Neural progenitor cell (in vitro differentiated cells): ENCODE measurements around the gene SMYD2. TPM values are rescaled to one million over a fixed set of nuclear protein-coding genes. Genes with fewer than 3 reads are reported as not detected.

Experiments
- DNase-seq: peaks from one replicate; pipeline ENCODE4 v3.0.0-alpha.2; 2016; ENCODE audit warnings: low spot score
- H2AFZ ChIP-seq: fragments of 200-600 bp; sonication (generic); replicated peaks from 2 replicates; pipeline ENCODE4 v1.6.1; 2016; ENCODE audit warnings: antibody characterized with exemption
- H3F3A ChIP-seq: fragments of 200-600 bp; sonication (generic); 2 replicates; pipeline ENCODE4 v1.6.1; 2016; ENCODE audit warnings: antibody characterized with exemption, low read depth
- H3K27ac ChIP-seq: fragments of 200-600 bp; sonication (generic); 2 replicates; pipeline ENCODE4 v1.5.1; 2016; ENCODE audit warnings: mild to moderate bottlenecking
- H3K27me3 ChIP-seq: fragments of 200-600 bp; sonication (generic); 2 replicates; pipeline ENCODE4 v1.6.1; 2016; ENCODE audit warnings: mild to moderate bottlenecking, moderate library complexity
- H3K36me3 ChIP-seq: fragments of 200-600 bp; sonication (generic); 2 replicates; pipeline ENCODE4 v1.5.1; 2016
- H3K4me1 ChIP-seq: fragments of 200-600 bp; sonication (generic); 2 replicates; pipeline ENCODE4 v1.6.1; 2016; ENCODE audit warnings: mixed run types
- H3K4me2 ChIP-seq: fragments of 200-600 bp; sonication (generic); 2 replicates; pipeline ENCODE4 v1.6.1; 2016
- H3K4me3 ChIP-seq: fragments of 200-600 bp; sonication (generic); 2 replicates; pipeline ENCODE4 v1.5.1; 2016
- H3K79me2 ChIP-seq: fragments of 200-600 bp; sonication (generic); 2 replicates; pipeline ENCODE4 v1.6.1; 2016; ENCODE audit warnings: low read depth
- H3K9ac ChIP-seq: fragments of 200-600 bp; sonication (generic); 2 replicates; pipeline ENCODE4 v1.6.1; 2016
- H3K9me3 ChIP-seq: fragments of 200-600 bp; sonication (generic); 2 replicates; pipeline ENCODE4 v1.5.1; 2016; ENCODE audit warnings: low read depth
- H4K20me1 ChIP-seq: fragments of 200-600 bp; sonication (generic); 2 replicates; pipeline ENCODE4 v1.6.1; 2016; ENCODE audit warnings: low read depth
- H3K27ac Mint-ChIP-seq: 3 replicates; pipeline ENCODE4 v1.8.0; 2021; ENCODE audit warnings: mixed read lengths
- H3K27me3 Mint-ChIP-seq: 2 replicates; pipeline ENCODE4 v1.8.0; 2022; ENCODE audit warnings: low read depth, mild to moderate bottlenecking, inconsistent platforms, moderate library complexity, mixed read lengths; ENCODE audit not compliant: insufficient read depth
- H3K36me3 Mint-ChIP-seq: 3 replicates; pipeline ENCODE4 v1.8.0; 2021; ENCODE audit warnings: mixed read lengths
- H3K4me1 Mint-ChIP-seq: 3 replicates; pipeline ENCODE4 v1.8.0; 2021; ENCODE audit warnings: mixed read lengths
- H3K4me3 Mint-ChIP-seq: 3 replicates; pipeline ENCODE4 v1.8.0; 2021; ENCODE audit warnings: mild to moderate bottlenecking, moderate library complexity, mixed read lengths
- H3K9me3 Mint-ChIP-seq: 3 replicates; pipeline ENCODE4 v1.8.0; 2020; ENCODE audit warnings: mixed read lengths
- EZH2 ChIP-seq: fragments of 200-600 bp; sonication (generic); IDR thresholded peaks from 2 replicates; pipeline ENCODE4 v1.6.1; 2017; ENCODE audit warnings: antibody characterized with exemption, mild to moderate bottlenecking, moderate library complexity
- EZH2phosphoT487 ChIP-seq: fragments of 200-600 bp; sonication (generic); IDR thresholded peaks from 2 replicates; pipeline ENCODE4 v1.6.1; 2017; ENCODE audit warnings: antibody characterized with exemption
- total RNA-seq: library from RNA; depleted of rRNA; stranded (reverse); fragments of >200 nt; gene quantifications from 2 replicates; pipeline ENCODE4 v1.2.3, GENCODE V29; 2015; ENCODE audit warnings: low replicate concordance
- TF ChIP-seq, protein P1 (sequence below): fragments of 200-600 bp; sonication (generic); IDR thresholded peaks from 2 replicates; pipeline ENCODE4 v1.5.1; 2017; ENCODE audit warnings: antibody characterized with exemption, mild to moderate bottlenecking

The SMYD2 gene
- total RNA-seq, 1 donor from 2014 or later = 20.5 TPM

DNA sequence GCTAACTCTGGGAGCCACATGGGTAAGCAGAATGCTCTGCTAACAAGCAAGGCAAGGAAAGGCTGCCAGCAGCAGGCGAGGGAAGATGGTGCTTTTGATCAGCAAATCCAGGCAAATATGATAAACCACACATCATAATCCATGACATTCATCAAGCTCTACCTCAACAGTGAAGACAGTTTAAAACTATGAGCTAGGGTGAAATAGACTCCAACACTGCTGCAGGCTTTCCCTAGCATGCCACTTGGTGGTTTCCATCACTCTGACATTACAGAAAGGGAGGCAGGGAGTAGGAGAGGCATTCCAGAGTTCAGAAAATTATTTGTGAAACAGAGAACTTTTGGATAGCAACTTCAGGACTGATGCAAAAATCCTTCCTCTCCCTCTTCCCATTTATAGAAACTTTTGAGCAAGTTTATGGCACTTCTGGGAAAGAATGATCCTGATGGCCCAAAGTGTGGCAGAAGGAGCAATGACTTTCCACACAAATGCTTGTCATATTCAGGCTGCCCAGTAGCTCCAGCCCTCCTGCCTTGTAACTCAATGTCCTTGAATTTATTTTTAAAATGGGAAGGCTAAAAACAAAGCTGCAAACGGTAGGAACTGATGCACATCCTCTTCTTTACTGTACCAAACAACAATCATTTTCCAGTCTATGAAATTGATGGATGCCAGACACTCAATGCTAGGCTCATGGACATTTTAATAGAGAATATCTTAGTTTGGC is 70.8 kb downstream of the SMYD2 start:
- no peak for TF ChIP-seq EZH2
- TF ChIP-seq EZH2phosphoT487 = no peak
- TF ChIP-seq, protein P1, sequence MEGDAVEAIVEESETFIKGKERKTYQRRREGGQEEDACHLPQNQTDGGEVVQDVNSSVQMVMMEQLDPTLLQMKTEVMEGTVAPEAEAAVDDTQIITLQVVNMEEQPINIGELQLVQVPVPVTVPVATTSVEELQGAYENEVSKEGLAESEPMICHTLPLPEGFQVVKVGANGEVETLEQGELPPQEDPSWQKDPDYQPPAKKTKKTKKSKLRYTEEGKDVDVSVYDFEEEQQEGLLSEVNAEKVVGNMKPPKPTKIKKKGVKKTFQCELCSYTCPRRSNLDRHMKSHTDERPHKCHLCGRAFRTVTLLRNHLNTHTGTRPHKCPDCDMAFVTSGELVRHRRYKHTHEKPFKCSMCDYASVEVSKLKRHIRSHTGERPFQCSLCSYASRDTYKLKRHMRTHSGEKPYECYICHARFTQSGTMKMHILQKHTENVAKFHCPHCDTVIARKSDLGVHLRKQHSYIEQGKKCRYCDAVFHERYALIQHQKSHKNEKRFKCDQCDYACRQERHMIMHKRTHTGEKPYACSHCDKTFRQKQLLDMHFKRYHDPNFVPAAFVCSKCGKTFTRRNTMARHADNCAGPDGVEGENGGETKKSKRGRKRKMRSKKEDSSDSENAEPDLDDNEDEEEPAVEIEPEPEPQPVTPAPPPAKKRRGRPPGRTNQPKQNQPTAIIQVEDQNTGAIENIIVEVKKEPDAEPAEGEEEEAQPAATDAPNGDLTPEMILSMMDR = no peak
- H3K4me3 ChIP-seq = no peak overlapping the region
- Mint-ChIP-seq H3K27me3 (peaks cover 5% of the 10 kb centered on the region), H3K4me1 (no peaks in the 10 kb centered on the region), H3K36me3 (peaks cover 29% of the 10 kb centered on the region), H3K9me3 (peaks cover 3% of the 10 kb centered on the region), H3K4me3 (no peak overlapping the region), H3K27ac (no peak overlapping the region)
- DNase-seq = no peak
- no peaks in the 10 kb centered on the region for H4K20me1 ChIP-seq
- no peak overlapping the region for H3K27ac ChIP-seq
- no peak overlapping the region for H3K9ac ChIP-seq
- H3K9me3 ChIP-seq = no peaks in the 10 kb centered on the region
- no peak overlapping the region for H2AFZ ChIP-seq
- peaks cover 22% of the 10 kb centered on the region for H3K4me1 ChIP-seq
- no peaks in the 10 kb centered on the region for H3K36me3 ChIP-seq
- no peak overlapping the region for H3K4me2 ChIP-seq
- H3K27me3 ChIP-seq = no peaks in the 10 kb centered on the region
- H3F3A ChIP-seq = peaks cover 8% of the 10 kb centered on the region
- H3K79me2 ChIP-seq = no peaks in the 10 kb centered on the region

DNA sequence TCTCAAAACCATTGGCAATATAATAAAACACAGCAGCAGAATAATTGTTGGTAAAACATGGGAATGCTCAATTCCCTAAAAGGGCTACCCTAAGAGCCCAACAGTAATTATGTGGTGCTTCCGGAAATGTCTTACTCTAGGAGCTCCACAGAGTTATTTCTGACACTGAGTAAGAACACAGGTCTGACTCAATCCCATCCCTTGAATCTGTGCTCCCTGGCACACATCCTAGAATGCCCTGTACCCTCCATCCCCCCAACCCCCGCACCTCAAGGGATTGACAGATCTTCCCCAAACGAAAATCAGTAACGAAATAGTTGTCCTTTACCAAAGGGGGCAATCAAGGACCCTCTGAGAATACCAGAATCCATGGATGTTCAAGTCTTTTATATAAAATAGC is 71.9 kb downstream of the SMYD2 start:
- H3K27me3 Mint-ChIP-seq = peaks cover 7% of the 10 kb centered on the region
- Histone ChIP-seq H4K20me1 (no peaks in the 10 kb centered on the region), H3K9ac (no peak overlapping the region), H3F3A (peaks cover 8% of the 10 kb centered on the region), H3K36me3 (no peaks in the 10 kb centered on the region), H3K4me2 (no peak overlapping the region), H3K27me3 (no peaks in the 10 kb centered on the region), H3K9me3 (no peaks in the 10 kb centered on the region), H2AFZ (no peak overlapping the region), H3K4me1 (peaks cover 22% of the 10 kb centered on the region), H3K27ac (no peak overlapping the region), H3K79me2 (no peaks in the 10 kb centered on the region), H3K4me3 (no peak overlapping the region)
- TF ChIP-seq, protein P1 = no peak
- TF ChIP-seq EZH2phosphoT487 (no peak), EZH2 (no peak)
- no peaks in the 10 kb centered on the region for H3K4me1 Mint-ChIP-seq
- no peaks in the 10 kb centered on the region for H3K9me3 Mint-ChIP-seq
- no peak overlapping the region for H3K4me3 Mint-ChIP-seq
- H3K27ac Mint-ChIP-seq = no peak overlapping the region
- H3K36me3 Mint-ChIP-seq = peaks cover 30% of the 10 kb centered on the region
- DNase-seq = no peak

DNA sequence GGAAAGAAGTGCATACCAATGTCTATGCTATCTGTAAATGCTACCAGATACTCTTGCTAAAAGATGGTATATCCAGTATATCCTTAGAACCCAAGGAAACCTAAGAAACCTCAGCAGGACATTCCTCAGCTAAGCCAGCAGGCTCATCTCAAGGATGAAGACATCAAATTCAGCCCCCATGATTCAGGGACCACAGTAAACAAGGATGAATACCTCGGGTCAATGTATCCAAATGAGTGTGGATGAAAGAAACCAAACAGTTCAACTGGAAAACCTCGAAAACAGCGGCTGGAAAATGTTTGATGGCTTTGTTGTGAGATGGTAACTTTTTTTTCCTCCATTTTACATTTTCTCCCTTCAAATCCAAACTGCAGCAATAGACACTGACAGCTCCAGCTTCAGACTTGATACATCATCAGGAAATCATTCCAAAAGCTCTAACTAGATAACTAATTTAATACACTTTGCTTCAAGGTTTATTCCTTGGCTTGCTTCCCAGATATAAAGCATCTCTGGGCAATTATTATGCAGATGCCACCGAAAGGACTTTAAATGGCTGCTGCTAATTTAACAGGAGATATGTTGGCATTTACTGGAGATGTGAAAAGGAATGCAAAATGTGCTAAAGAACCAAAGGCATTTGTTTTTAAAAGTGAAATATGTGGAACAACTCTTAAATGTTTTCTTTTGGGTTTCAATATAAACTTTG is 73.6 kb downstream of the SMYD2 start:
- Histone ChIP-seq H3K27ac (no peak overlapping the region), H3K4me2 (no peak overlapping the region), H3K9ac (no peak overlapping the region), H3K9me3 (no peaks in the 10 kb centered on the region), H3K4me3 (no peak overlapping the region), H3K27me3 (no peaks in the 10 kb centered on the region), H3K36me3 (no peaks in the 10 kb centered on the region), H3K4me1 (peaks cover 8% of the 10 kb centered on the region), H2AFZ (no peak overlapping the region), H3K79me2 (no peaks in the 10 kb centered on the region), H4K20me1 (no peaks in the 10 kb centered on the region), H3F3A (peaks cover 4% of the 10 kb centered on the region)
- H3K4me3 Mint-ChIP-seq = no peak overlapping the region
- no peaks in the 10 kb centered on the region for H3K4me1 Mint-ChIP-seq
- H3K36me3 Mint-ChIP-seq = peaks cover 30% of the 10 kb centered on the region
- no peaks in the 10 kb centered on the region for H3K9me3 Mint-ChIP-seq
- H3K27ac Mint-ChIP-seq = no peak overlapping the region
- TF ChIP-seq EZH2 = no peak
- no peak for TF ChIP-seq EZH2phosphoT487
- TF ChIP-seq, protein P1 = no peak
- DNase-seq = no peak
- peaks cover 6% of the 10 kb centered on the region for H3K27me3 Mint-ChIP-seq
